Testis (tissue), 3 donors: ENCODE measurements around the gene GLI3. TPM values are rescaled to one million over a fixed set of nuclear protein-coding genes. Genes with fewer than 3 reads are reported as not detected.

Experiments used
- DNase-seq: peaks from one replicate; pipeline ENCODE4 v3.0.0-alpha.2; 2019
- H3K27ac ChIP-seq, 2 donors: fragments of 200-600 bp; sonication (generic); one replicate each; pipeline ENCODE4 v1.5.1; 2019
- H3K27me3 ChIP-seq: fragments of 200-600 bp; sonication (generic); one replicate; pipeline ENCODE4 v1.5.1; 2019
- H3K36me3 ChIP-seq: fragments of 200-600 bp; sonication (generic); one replicate; pipeline ENCODE4 v1.5.1; 2017; ENCODE audit warnings: low read depth; ENCODE audit errors: missing control alignments
- H3K4me1 ChIP-seq: fragments of 200-600 bp; sonication (generic); one replicate; pipeline ENCODE4 v1.5.1; 2019
- H3K4me3 ChIP-seq, 2 donors: fragments of 200-600 bp; sonication (generic); one replicate each; pipeline ENCODE4 v1.5.1; 2017 to 2019
- H3K9me3 ChIP-seq: fragments of 200-600 bp; sonication (generic); one replicate; pipeline ENCODE4 v1.5.1; 2017
- CTCF ChIP-seq, 3 experiments: fragments of 450-650 bp in 2 of 3; fragments of 200-600 bp in 1 of 3; sonication (generic) in 1 of 3; IDR thresholded peaks; one replicate each; pipeline ENCODE4 v1.5.1; 2016 to 2019; ENCODE audit warnings: antibody characterized with exemption in 3 of 3, mild to moderate bottlenecking in 2 of 3, moderate library complexity in 1 of 3
- POLR2A ChIP-seq: fragments of 450-650 bp; IDR thresholded peaks from one replicate; pipeline ENCODE4 v1.6.1; 2017; ENCODE audit warnings: antibody characterized with exemption, mild to moderate bottlenecking, moderate library complexity
- WGBS, 2 donors: methylation state at CpG; one replicate each; pipeline ENCODE4 v1.1.5; 2018; 5-methylcytosine and 5-hydroxymethylcytosine counted together
- intact Hi-C: fragments of 100-400 bp; cut with DNase I; formaldehyde crosslinking; loops from one replicate; pipeline ENCODE4 v1.15.1; 2023; ENCODE audit warnings: low total_unique reads
- polyA plus RNA-seq: library from polyadenylated mRNA; stranded (reverse); fragments of 350-450 nt; fragmentation: Illumina TruSeq; extraction: RNeasy Lipid Tissue Mini Kit (QIAGEN cat#74804); gene quantifications from one replicate; pipeline ENCODE4 v1.2.3, GENCODE V29; 2014; ENCODE audit warnings: low read depth, low replicate concordance; ENCODE audit not compliant: insufficient read depth
- total RNA-seq, 2 donors: library from RNA; depleted of rRNA; stranded (reverse); fragments of >200 nt; gene quantifications; one replicate each; pipeline ENCODE4 v1.2.3, GENCODE V29; 2016

GLI3 gene
- total and polyA plus RNA-seq, 3 donors from 2014 or later = 3.8 to 7.3 (median 5.0) TPM

- TF ChIP-seq CTCF (IDR thresholded peaks at IDR 0.05) (no peak), POLR2A (no peak)
- intact Hi-C loops = no loop called here
- no peaks in the 10 kb centered on the region for H3K9me3 ChIP-seq
- no peak overlapping the region for H3K4me3 ChIP-seq
- H3K27ac ChIP-seq = no peak overlapping the region
- DNase-seq = no peak
- H3K4me1 ChIP-seq = no peaks in the 10 kb centered on the region
- WGBS, 2 donors = 86 to 94% methylated on average over 6 of the region's 6 CpGs
- H3K36me3 ChIP-seq = no peaks in the 10 kb centered on the region
- no peaks in the 10 kb centered on the region for H3K27me3 ChIP-seq
These were observed 79.9 kb downstream of the GLI3 start for GRCh38 chr7:42156967-42157721.

DNA sequence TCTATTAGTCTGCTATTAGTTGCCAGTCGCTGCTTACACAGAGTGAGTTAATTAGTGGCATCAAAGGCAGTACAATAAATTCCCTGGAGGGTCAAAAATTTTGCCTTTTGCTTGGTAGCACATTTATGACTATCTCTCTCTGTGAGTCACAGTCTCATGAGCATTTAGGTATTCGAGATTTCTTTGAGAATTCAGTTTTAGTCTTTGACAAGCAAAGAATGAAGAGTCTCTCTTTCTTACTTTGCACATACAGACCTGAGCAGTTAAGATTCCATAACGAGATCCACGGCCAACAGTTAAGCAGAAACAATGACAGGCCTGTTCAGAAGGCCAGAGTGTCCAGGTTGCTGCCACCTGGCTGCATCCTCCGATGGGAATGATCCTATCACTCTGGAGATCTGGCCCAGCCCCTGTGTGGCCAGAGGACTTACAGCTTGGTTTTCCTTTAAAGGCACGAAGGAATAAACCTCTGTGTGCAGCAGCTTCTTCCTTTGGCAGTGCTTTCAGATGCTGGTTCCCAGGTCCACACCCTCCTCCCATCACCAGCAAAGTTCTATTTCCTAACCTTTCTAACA is 80.6 kb downstream of the GLI3 start:
- intact Hi-C loops = no loop called here
- WGBS, 2 donors = 76 to 77% methylated on average over 6 of the region's 6 CpGs
- Histone ChIP-seq H3K4me3 (no peak overlapping the region), H3K4me1 (no peaks in the 10 kb centered on the region), H3K27ac (no peak overlapping the region), H3K9me3 (no peaks in the 10 kb centered on the region), H3K36me3 (no peaks in the 10 kb centered on the region), H3K27me3 (no peaks in the 10 kb centered on the region)
- DNase-seq = no peak
- TF ChIP-seq CTCF (IDR thresholded peaks at IDR 0.05) (no peak), POLR2A (no peak)

DNA sequence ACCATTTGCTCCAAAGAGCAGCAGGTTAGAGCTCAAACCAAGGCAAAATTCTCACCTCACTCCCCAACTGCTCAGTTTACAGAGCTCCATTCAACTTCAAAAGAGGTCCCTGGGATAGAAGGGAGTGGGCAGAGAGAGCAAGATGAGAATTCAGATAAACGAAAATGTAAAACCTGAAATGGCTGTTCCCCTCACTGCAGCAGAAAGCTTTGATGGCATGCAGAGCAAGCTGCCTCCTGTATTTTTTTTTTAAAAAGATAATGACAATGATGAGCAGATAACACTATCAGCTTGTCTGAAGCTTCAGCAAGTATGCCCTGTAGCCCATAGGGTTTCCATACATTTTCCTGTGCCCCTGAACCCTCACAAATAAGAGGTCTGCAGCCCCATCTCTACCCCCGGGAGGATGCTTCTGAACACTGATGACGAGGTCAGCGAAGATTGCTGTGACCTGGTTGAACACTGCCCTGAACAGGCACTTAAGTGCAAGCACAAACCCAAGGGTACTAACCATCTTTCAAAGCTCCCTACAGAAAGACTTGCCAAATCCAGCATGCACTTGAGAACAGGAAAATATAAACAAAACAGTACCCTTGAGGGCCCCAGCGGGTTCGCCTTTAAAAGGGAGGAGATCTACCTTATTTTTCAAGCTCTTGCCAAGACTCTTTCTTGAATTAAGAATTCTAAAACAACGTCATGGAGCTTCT is 81.3 kb downstream of the GLI3 start:
- TF ChIP-seq CTCF (IDR thresholded peaks at IDR 0.05) (no peak), POLR2A (no peak)
- no peak for DNase-seq

GRCh38 chr7:42154173-42154572 is 82.8 kb downstream of the GLI3 start:
- H3K4me1 ChIP-seq = no peaks in the 10 kb centered on the region
- intact Hi-C loops = no loop called here
- no peaks in the 10 kb centered on the region for H3K27me3 ChIP-seq
- H3K27ac ChIP-seq = no peak overlapping the region
- 63 to 87% methylated on average over 9 of the region's 9 CpGs for WGBS, 2 donors
- H3K9me3 ChIP-seq = no peaks in the 10 kb centered on the region
- TF ChIP-seq CTCF (IDR thresholded peaks at IDR 0.05) = no peak
- no peak for TF ChIP-seq POLR2A
- no peak overlapping the region for H3K4me3 ChIP-seq
- DNase-seq = no peak
- no peaks in the 10 kb centered on the region for H3K36me3 ChIP-seq

More for the DNA sequence above, 81.3 kb downstream of the GLI3 start:
- intact Hi-C loops = no loop called here
- Histone ChIP-seq H3K9me3 (no peaks in the 10 kb centered on the region), H3K4me1 (no peaks in the 10 kb centered on the region), H3K4me3 (no peak overlapping the region), H3K36me3 (no peaks in the 10 kb centered on the region), H3K27ac (no peak overlapping the region), H3K27me3 (no peaks in the 10 kb centered on the region)
- 88% methylated on average over 7 of the region's 7 CpGs for WGBS, 2 donors
